Skeletal muscle cell (primary cell): ENCODE data around the gene LARGE2.
"Not testable (repeated sequence)": the region's sequence is repeated elsewhere in the genome, so short reads cannot be mapped to it uniquely, and the experiment has no call there.

Experiments used
- DNase-seq: peaks from one replicate; pipeline ENCODE4 v3.0.0-alpha.2; 2010; ENCODE audit warnings: low read depth
- H3K4me3 ChIP-seq: 2 replicates; pipeline ENCODE4 v1.5.1; 2011; ENCODE audit warnings: low read depth, mild to moderate bottlenecking, control low read depth, low read length, moderate library complexity

LARGE2 gene

DNA sequence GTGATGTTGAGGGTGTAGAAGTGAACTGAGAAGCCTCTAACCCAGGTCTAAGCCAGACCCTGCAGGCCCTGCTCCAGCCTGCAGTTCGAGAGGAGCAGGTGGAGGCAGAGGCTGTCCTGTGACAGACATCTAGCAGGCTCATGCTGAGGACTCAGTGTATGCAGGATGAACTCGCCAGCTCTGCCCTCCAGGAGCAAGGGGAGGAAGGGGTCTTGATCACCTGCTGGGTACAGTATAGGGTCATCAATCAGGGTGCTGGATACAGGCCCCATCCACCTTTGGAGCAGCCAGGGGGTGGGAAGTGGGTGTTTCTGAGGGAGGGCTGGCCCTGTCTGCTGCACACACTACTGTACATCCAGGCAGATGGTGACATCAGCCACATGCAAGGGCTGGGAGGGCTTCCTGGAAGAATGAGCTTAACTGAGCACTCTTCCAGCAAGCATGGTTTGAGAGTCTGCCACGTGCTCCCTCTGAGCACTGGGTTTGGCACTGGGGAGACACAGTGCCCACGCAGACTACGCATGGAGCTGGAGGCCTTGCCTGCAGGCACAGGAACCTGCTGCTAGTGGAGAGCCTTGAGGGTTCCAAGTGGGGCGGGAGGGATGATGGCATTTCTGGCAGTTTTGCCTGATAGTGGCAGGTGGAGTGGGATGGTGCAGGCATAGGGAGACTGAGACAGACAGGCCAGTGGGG is 27.8 kb upstream of the LARGE2 start:
- no peak for DNase-seq
- H3K4me3 ChIP-seq, result no peak overlapping the region

DNA sequence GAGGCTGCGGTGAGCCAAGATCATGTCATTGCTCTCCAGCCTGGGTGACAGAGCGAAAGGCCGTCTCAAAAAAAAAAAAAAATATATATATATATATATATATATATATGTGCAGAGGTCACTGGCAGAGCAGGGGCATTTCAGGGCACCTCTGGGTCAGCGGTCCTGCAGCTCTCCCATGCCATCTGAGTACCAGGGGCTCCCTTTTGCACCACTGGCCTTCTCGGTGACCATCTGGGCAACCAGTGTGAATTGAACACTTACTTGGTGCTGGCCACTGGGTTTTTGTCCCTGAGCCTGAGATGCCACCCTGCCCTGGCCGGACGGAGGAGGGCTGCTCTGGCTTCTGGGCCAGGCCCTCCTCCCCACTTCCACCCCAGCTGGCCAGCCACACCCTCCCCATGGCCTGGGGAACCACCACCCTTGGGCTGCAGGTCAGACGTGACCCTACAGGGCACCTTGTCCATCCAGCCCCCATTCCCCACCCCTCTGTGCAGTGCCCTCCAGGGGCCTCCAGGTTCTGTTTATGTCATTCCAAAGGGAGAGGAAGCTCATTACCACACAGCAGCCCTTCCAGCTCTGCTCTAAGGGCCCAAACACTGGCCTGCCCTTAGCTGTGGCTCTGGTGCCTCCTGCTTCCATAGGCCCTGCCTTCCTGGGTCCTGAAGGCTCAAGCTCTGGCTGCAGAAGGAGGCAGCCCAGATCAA is 26.8 kb upstream of the LARGE2 start:
- no peak overlapping the region for H3K4me3 ChIP-seq
- no peak for DNase-seq

DNA sequence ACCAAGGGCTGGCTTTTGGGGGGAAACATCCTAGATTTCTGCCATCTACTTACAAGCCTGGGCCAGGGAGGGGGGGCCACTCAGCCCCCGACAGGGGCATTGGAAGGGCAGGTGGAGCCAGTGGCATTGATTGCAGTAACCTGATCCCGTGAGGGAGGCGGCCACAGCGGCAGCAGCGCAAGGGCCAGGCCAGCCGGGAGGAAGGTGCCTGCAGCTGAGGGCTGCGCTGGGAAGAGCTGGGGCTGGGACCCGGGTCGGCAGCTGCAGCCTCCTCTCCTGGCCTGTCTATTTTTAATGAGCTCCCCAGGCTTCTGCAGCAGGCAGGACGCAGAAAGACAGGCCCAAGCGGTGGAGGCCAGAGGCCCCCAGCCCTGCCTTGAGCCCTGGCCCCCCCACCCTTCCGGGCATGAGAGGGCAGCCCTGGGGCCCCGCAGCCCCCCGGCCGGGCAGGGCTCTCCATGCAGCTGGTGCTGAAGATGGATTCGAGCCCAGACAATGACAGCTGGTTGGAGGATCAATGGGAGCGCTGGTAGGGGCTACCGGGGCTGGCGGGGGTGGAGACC is 26.0 kb upstream of the LARGE2 start:
- DNase-seq, result no peak
- H3K4me3 ChIP-seq, result no peak overlapping the region

DNA sequence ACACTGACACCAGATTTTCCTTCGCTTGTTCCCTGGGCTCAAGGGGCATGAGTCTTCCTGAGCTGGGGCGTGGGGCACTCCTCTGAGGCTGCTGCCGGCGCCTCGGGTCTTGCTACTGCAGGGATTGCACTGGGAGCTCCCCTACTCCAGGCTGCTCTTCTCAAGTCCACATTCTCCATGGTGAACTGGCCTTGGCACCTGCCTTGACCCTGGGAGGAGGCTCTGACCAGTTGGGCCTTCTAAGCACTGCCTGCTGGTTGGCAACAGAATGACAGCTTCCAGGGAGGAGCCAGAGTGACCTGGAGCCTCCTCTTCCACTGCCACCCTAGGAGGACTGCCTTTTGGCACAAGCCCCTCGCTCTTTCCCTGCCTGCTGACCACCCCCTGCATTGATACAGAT is 24.9 kb upstream of the LARGE2 start:
- no peak overlapping the region for H3K4me3 ChIP-seq
- DNase-seq, result no peak

DNA sequence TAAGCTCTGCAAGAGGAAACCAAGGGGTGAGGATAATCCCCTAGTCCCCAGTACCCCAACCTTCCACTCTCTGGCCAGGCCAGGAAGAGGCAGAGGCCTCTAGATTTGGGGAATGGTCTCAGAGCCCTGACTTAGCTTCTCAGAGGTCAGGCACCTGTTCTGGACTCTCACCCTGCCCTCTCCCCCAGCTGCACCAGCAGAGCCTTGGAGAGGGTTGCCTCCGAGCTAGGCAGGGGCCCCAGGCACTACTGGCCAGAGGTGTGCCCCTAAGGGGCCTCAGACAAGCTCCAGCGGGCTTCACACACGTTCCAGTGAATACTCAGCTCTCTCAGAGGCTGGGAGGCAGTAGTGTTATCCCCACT is 23.4 kb upstream of the LARGE2 start:
- DNase-seq, result no peak
- H3K4me3 ChIP-seq, result peak overlapping the region; percentile 62

DNA sequence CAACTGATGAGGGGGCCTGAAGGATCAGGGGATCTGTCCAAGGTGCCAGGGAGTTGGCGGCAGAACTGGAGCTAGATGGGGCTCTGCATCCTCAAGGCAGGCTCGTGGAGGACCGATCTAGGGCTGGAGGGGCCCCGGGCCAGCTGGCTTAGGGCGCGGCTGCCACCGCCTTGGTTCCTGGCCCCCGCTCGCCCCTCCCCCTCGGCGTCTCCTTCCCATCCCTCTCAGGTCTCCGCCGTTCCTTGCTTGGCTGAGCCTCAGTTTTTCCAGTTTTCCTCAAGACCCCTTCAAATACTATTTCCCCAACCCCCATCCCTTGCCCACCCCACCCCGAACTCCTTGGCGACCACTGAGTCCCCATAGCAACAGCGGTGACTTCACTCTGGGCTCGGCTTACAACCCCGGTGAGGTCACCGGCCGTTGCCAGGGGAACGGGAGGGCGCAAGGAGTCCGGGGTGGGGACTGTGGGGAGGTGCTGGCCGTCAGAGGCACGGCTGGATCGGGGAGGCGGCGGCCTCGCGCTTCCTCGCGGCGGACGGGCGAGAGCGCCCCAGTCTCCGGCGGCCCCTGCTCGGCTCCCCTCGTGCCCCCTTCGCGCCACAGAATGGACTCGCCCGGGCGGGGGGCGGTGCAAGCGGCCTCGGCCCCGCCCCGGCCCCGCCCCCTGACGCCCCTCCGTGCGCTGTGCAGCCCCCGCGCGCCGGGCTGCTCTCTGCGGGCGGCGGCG is 22.8 kb upstream of the LARGE2 start:
- H3K4me3 ChIP-seq, result peak overlapping the region; percentile 62
- DNase-seq, result peak; percentile 66

DNA sequence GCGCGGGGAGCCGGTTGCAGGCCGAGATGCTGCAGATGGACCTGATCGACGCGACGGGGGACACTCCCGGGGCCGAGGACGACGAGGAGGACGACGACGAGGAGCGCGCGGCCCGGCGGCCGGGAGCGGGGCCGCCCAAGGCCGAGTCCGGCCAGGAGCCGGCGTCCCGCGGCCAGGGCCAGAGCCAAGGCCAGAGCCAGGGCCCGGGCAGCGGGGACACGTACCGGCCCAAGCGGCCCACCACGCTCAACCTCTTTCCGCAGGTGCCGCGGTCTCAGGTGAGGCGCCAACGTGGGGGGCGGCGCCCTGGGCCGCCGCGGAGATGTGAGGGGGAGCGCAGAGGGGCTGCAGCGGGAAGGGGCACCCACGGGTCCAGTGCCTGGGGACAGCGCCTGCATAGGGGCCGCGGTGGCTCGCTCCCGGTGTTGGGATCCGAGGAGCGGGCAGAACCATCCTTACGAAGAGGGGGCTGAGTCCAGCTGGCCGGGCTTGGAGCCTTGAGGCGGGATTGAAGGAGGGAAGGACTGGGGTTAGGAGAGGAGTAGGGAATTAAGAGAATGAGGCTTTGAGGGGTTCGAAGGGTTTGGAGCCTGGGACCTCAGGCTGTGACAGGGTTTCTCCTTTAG is 22.2 kb upstream of the LARGE2 start:
- H3K4me3 ChIP-seq, result peak overlapping the region; percentile 62
- DNase-seq, result not testable (repeated sequence)

DNA sequence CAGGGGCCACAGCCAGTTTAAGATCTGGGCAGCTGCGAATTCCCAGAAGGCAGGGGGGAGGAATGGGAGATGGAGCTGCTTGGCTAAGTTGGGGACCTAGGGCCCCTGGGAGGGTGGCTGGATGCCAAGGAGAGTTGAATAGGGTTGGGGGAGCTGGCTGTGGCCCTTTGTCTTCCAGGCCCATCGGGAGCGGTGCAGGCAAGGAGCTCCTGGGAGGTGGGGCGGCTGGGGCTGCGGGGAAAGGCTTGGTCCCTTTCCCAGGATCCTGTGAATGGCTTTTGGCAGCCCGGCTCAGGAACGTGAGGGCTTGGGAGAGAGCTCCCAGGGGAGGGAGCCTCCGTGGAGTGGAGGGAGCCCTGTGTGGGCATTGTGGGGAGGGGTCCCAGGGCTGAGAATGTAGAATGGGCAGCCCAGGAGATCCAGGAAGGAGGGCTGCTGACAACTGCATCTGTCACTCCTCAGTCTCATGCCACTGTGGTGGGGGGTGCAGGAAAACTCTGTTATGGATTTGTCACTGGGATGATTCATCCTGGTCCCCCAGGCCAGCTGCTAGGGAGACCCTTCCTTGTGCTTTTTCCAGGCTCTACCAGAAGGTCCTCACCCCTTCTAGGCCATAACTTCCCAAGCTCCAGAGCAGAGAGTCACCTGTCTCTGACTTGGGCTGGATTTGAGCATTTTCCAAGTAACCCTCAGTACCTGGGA is 21.4 kb upstream of the LARGE2 start:
- DNase-seq, result no peak
- H3K4me3 ChIP-seq, result peak overlapping the region; percentile 62

DNA sequence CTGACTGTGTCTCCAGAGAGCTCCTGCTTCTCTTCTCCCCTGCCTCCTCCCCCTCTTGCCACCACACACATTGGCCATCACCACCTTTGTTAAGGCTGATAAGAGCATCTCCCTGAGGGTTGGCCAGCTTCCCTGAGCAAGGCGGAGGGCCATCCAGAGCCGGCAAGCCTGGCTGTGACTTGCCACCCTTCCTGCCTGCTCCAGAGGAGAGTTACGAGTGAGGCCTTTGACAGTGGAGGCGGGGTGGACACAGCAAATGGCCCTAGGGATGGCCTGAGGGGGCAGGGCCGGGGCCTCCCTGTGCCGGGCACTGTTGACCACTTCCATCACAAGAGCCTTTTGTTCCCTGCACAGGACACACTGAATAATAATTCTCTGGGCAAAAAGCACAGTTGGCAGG is 20.8 kb upstream of the LARGE2 start:
- DNase-seq, result no peak
- no peak overlapping the region for H3K4me3 ChIP-seq

DNA sequence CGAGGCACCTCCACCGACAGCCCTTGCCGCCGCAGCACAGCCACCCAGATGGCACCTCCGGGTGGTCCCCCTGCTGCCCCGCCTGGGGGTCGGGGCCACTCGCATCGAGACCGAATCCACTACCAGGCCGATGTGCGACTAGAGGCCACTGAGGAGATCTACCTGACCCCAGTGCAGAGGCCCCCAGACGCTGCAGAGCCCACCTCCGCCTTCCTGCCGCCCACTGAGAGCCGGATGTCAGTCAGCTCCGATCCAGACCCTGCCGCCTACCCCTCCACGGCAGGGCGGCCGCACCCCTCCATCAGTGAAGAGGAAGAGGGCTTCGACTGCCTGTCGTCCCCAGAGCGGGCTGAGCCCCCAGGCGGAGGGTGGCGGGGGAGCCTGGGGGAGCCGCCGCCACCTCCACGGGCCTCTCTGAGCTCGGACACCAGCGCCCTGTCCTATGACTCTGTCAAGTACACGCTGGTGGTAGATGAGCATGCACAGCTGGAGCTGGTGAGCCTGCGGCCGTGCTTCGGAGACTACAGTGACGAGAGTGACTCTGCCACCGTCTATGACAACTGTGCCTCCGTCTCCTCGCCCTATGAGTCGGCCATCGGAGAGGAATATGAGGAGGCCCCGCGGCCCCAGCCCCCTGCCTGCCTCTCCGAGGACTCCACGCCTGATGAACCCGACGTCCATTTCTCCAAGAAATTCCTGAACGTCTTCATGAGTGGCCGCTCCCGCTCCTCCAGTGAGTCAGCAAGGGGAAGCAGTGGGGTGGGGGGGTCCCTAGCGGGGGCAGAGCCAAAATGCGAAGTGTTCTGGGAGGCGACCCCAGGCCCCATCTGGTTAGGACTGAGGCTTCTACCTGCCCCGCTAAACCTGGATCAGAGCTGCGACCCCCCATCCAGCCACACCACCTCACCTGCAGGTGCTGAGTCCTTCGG is 19.7 kb upstream of the LARGE2 start:
- H3K4me3 ChIP-seq, result no peak overlapping the region
- no peak for DNase-seq

DNA sequence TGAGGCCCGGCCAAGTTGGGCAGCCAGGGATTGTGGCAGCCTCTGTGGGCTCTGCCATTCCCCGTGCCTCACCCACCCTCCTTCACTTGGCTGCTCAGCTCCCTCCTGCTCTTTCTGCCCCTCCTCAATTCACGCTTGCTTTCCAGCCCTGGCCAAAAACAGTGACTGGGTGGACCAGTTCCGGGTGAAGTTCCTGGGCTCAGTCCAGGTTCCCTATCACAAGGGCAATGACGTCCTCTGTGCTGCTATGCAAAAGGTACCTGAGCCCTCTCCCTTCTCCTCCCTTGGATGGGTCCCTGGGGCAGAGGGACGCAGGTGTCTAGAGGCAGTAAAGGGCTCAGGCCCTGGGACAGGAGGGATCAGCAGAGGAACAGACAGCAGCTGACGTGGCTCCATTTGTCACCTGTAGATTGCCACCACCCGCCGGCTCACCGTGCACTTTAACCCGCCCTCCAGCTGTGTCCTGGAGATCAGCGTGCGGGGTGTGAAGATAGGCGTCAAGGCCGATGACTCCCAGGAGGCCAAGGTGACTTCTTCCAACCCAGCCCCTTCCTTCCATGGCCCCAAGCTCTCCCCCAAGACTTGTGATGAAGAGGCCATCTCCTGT is 18.0 kb upstream of the LARGE2 start:
- DNase-seq, result no peak

DNA sequence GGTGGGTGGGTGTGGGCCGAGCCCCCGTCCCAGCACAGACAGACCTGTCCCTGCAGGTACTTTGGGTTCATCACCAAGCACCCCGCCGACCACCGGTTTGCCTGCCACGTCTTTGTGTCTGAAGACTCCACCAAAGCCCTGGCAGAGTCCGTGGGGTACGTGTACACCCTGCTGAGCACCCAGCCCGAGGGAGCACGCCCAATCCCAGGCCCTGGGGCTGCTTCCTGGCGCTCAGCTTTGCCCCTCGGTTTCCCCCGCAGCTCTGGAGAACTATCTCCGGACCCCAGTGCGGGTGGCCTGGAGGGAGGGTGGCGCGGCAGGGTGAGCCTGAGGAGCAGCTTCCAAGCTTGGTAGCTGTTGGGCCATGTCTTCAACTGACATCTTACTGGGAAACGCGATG is 17.4 kb upstream of the LARGE2 start:
- DNase-seq, result no peak
- H3K4me3 ChIP-seq, result no peak overlapping the region

More for the DNA sequence above, 18.0 kb upstream of the LARGE2 start:
- H3K4me3 ChIP-seq, result no peak overlapping the region

DNA sequence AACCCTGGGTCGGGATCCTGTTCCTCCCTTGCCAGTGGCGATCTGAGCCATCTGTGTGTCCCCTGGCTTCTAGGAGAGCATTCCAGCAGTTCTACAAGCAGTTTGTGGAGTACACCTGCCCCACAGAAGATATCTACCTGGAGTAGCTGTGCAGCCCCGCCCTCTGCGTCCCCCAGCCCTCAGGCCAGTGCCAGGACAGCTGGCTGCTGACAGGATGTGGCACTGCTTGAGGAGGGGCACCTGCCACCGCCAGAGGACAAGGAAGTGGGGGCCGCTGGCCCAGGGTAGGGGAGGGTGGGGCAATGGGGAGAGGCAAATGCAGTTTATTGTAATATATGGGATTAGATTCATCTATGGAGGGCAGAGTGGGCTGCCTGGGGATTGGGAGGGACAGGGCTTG is 16.9 kb upstream of the LARGE2 start:
- not testable (repeated sequence) for H3K4me3 ChIP-seq, DNase-seq

DNA sequence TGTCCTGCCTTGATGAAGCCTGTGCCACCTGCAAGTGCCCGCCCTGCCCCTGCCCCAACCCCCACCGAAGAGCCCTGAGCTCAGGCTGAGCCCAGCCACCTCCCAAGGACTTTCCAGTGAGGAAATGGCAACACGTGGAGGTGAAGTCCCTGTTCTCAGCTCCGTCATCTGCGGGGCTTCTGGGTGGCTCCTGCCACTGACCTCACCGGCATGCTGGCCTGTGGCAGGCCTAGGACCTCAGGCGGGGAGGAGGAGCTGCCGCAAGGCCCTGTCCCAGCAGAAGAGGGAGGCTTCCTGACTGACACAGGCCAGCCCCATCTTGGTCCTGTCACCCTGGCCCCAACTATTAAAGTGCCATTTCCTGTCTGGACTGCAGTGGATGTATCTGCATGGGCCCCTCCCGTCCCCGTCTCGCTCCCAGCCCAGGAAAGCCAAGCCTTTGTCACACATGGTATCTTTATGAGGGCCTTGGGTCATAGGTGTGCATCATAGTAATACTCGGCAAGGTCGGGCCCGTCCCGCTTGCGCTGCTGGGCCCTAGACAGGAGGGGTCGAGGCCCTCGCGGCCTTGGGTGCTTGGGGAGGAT is 16.3 kb upstream of the LARGE2 start:
- no peak overlapping the region for H3K4me3 ChIP-seq
- DNase-seq, result no peak

DNA sequence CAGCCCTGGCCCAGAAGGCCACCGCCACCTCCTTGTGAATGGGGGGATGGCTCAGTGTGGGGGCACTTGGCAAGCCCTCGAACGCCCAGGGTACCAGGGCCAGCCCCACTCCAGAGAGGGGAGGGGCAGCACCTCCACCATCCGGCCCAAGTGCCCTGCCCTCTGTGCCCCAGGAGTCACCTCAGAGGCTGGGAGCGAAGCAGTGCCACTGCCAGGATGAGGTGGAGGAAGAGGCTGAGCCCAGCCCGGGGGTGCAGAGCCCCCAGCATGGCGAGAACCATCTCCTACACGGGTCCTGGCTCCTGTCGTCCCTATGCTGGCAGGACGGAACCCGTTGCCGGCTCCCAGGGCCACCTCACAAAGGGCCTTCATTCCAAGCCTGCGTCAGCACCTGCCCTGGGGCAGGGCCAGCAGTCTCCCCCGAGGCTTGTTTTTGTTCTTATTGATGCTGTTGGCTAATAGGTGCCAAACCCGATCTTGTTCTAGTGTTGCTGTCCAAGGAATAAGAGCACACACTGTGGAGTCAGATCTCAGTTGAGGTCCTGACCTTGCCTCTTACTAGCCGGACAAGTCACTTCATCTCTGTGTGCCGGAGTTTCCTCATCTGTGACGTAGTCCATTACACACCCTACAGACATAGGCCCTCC is 15.4 kb upstream of the LARGE2 start, which contains the start of gene FREY1:
FREY1 (minus strand) TSS at position 307 of the 647 bp plus-strand sequence; CDS start at position 281, 26 bp downstream.
- H3K4me3 ChIP-seq, result no peak within 1 kb of the TSS
- DNase-seq, result no peak

DNA sequence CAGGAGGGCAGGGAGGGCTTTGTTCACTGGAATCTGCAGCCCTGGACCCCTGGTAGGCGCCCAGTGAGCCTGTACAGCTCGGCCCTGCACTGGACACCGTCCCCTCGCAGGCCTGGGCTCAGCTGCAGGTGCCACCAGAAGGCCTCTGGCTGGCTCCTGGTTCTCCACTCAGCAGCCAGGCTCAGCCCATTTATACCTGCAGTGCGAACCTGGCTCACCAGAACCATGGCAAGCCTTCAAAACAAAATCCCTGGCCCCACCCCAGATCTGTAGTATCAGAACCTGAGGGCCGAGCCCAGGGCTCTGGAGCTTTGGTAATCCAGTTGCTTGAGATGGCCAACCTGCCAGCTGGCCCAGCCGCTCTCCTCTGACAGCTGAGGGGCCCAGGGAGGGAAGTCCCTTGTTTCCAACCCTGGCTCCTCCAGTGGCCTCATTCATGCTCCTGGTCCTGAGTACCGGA is 14.5 kb upstream of the LARGE2 start:
- no peak for DNase-seq
- H3K4me3 ChIP-seq, result no peak overlapping the region
